Fibroblast of villous mesenchyme (primary cell): ENCODE measurements around the gene ZNF778. TPM values are rescaled to one million over a fixed set of nuclear protein-coding genes. Genes with fewer than 3 reads are reported as not detected.
"Not testable (repeated sequence)": the region's sequence is repeated elsewhere in the genome, so short reads cannot be mapped to it uniquely, and the experiment has no call there.

Source experiments
- DNase-seq: peaks from one replicate; pipeline ENCODE4 v3.0.0-alpha.2; 2010; ENCODE audit warnings: low read depth
- H3K4me3 ChIP-seq: 2 replicates; pipeline ENCODE4 v1.5.1; 2011; ENCODE audit warnings: low read depth, mild to moderate bottlenecking, low read length
- CTCF ChIP-seq: IDR thresholded peaks from 2 replicates; pipeline ENCODE4 v1.5.1; 2012; ENCODE audit warnings: low read depth, mild to moderate bottlenecking, low read length; ENCODE audit not compliant: insufficient read depth
- total RNA-seq: library from RNA; depleted of rRNA; stranded (reverse); fragments of >200 nt; gene quantifications from 2 replicates; pipeline ENCODE4 v1.2.3, GENCODE V29; 2012

The ZNF778 gene
- total RNA-seq, 1 donor, result 16.4 TPM

GRCh38 chr16:89266521-89267134 is 49.1 kb downstream of the ZNF778 start:
- no peak for TF ChIP-seq CTCF
- DNase-seq, result no peak
- H3K4me3 ChIP-seq, result no peak overlapping the region

GRCh38 chr16:89267746-89268145 is 50.2 kb downstream of the ZNF778 start:
- not testable (repeated sequence) for DNase-seq, H3K4me3 ChIP-seq

GRCh38 chr16:89268585-89268984 is 51.1 kb downstream of the ZNF778 start:
- DNase-seq, result no peak
- no peak overlapping the region for H3K4me3 ChIP-seq
- no peak for TF ChIP-seq CTCF

- H3K4me3 ChIP-seq, result no peak overlapping the region
- TF ChIP-seq CTCF, result no peak
- peak; percentile 81 for DNase-seq
These were observed 51.7 kb downstream of the ZNF778 start for GRCh38 chr16:89268987-89269735.

GRCh38 chr16:89269805-89270665 is 52.5 kb downstream of the ZNF778 start:
- DNase-seq, result no peak
- TF ChIP-seq CTCF, result no peak
- H3K4me3 ChIP-seq, result no peak overlapping the region

- no peak for DNase-seq
- no peak overlapping the region for H3K4me3 ChIP-seq
- no peak for TF ChIP-seq CTCF
These were observed 53.3 kb downstream of the ZNF778 start for GRCh38 chr16:89270666-89271345.
